ENCODE results near the gene HEXIM1. TPM values are rescaled to one million over a fixed set of nuclear protein-coding genes. Genes with fewer than 3 reads are reported as not detected.

The HEXIM1 gene
- total and polyA plus RNA-seq, 8 donors = 6.8 to 17.2 (median 12.0) TPM

DNA sequence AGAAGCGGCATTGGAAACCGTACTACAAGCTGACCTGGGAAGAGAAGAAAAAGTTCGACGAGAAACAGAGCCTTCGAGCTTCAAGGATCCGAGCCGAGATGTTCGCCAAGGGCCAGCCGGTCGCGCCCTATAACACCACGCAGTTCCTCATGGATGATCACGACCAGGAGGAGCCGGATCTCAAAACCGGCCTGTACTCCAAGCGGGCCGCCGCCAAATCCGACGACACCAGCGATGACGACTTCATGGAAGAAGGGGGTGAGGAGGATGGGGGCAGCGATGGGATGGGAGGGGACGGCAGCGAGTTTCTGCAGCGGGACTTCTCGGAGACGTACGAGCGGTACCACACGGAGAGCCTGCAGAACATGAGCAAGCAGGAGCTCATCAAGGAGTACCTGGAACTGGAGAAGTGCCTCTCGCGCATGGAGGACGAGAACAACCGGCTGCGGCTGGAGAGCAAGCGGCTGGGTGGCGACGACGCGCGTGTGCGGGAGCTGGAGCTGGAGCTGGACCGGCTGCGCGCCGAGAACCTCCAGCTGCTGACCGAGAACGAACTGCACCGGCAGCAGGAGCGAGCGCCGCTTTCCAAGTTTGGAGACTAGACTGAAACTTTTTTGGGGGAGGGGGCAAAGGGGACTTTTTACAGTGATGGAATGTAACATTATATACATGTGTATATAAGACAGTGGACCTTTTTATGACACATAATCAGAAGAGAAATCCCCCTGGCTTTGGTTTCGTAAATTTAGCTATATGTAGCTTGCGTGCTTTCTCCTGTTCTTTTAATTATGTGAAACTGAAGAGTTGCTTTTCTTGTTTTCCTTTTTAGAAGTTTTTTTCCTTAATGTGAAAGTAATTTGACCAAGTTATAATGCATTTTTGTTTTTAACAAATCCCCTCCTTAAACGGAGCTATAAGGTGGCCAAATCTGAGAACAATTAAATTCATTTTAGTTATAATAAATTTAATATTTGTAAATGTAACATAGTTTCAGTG is 1.7 kb downstream of the HEXIM1 start:
- intact Hi-C loops (cut with DNase I) = no loop called here
- TF ChIP-seq, protein P1, sequence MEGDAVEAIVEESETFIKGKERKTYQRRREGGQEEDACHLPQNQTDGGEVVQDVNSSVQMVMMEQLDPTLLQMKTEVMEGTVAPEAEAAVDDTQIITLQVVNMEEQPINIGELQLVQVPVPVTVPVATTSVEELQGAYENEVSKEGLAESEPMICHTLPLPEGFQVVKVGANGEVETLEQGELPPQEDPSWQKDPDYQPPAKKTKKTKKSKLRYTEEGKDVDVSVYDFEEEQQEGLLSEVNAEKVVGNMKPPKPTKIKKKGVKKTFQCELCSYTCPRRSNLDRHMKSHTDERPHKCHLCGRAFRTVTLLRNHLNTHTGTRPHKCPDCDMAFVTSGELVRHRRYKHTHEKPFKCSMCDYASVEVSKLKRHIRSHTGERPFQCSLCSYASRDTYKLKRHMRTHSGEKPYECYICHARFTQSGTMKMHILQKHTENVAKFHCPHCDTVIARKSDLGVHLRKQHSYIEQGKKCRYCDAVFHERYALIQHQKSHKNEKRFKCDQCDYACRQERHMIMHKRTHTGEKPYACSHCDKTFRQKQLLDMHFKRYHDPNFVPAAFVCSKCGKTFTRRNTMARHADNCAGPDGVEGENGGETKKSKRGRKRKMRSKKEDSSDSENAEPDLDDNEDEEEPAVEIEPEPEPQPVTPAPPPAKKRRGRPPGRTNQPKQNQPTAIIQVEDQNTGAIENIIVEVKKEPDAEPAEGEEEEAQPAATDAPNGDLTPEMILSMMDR (IDR thresholded peaks at IDR 0.05) = no peak

DNA sequence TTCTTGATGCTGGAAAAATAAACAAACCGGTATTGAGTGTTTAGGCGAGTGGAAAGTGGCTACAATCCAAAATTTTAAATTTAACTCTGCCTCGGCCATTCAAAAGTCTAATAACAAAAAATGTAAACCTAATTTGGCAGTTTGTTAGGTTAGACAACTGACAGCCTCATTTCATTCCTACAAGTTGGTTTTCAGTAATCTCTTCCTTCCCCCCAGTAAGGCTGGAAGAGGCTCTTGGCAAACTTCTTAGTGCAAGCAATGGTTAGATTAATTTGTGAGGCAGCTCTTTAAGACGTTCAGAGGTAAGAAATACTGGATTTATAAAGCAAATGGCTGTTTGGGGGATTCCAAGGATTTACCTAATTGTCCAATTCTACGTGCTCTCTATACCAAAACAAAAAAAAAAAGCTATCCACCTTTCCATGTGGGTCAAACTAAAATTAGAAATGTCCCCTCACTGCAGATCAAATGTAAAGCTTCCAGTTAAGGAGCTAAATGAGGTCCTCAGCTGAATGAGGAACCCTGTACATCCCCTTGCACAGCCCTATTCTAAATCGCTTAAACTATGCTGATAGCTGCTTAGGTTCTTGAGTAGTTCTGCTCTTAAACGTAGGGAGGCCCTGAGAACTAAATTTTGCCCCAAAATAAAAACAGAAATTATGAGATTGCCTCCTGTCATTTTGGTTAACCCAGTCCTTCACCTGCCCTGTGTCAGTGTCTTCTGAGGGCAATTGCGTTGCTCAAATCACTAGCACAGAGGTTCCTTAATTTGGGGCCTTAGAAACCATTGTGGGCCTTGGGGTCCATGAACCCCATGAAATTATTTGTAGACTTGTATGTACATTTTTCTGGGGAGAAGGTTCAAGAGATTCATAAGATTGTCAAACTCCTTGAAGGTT is 2.9 kb downstream of the HEXIM1 start:
- DNase-seq (no peak), FAIRE-seq (no peak), ATAC-seq (no peak)
- H3K36me3 ChIP-seq = no peaks in the 10 kb centered on the region
- no peaks in the 10 kb centered on the region for H3K9me3 ChIP-seq
- H3K27ac ChIP-seq = peak overlapping the region in 2 of 4 donors; percentile 97 to 100
- intact Hi-C loops (cut with DNase I) = no loop called here
- WGBS, 2 donors = 15 to 16% methylated on average over 8 of the region's 8 CpGs
- peaks cover 11 to 28% (median 16%) of the 10 kb centered on the region in 3 donors for H3K4me1 ChIP-seq
- no peaks in the 10 kb centered on the region for H3K27me3 ChIP-seq
- TF ChIP-seq, protein P1 (IDR thresholded peaks at IDR 0.05) = no peak
- peak overlapping the region in 3 of 4 donors; percentile 12 to 81 (median 77) for H3K4me3 ChIP-seq

More for the DNA sequence above, 1.7 kb downstream of the HEXIM1 start:
- Histone ChIP-seq H3K36me3 (no peaks in the 10 kb centered on the region), H3K27me3 (no peaks in the 10 kb centered on the region), H3K4me3 (peak overlapping the region; percentile 55 to 81 (median 73)), H3K4me1 (peaks cover 11 to 28% (median 16%) of the 10 kb centered on the region in 3 donors), H3K27ac (peak overlapping the region; percentile 79 to 100 (median 92)), H3K9me3 (no peaks in the 10 kb centered on the region)
- WGBS, 2 donors = 0 to 1% methylated on average over 56 of the region's 56 CpGs
- ATAC-seq (peak; percentile 5 to 30 (median 17)), DNase-seq (peak in 5 of 6 donors; percentile 70 to 87 (median 74)), FAIRE-seq (no peak)

DNA sequence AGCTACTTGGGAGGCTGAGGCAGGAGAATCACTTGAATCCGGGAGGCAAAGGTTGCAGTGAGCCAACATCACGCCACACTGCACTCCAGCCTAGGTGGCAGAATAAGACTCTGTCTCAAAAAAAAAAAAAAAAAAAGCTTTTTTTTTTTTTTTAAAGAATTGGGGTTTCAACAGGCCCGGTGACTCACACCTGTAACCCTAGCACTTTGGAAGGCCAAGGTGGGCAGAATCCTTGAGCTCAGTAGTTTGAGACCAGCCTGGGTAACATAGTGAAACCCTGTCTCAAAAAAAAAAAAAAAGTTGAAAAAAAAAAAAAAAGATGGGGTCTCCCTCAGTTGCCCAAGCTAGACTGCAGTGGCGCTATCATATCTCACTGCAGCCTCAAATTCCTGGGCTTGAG is 6.8 kb downstream of the HEXIM1 start:
- Histone ChIP-seq H3K4me1 (peaks cover 26 to 44% (median 29%) of the 10 kb centered on the region in 3 donors), H3K27ac (no peak overlapping the region), H3K36me3 (no peaks in the 10 kb centered on the region), H3K4me3 (no peak overlapping the region), H3K27me3 (no peaks in the 10 kb centered on the region), H3K9me3 (no peaks in the 10 kb centered on the region)
- WGBS, 2 donors = 94 to 97% methylated on average over 4 of the region's 4 CpGs
- ATAC-seq (no peak), FAIRE-seq (no peak), DNase-seq (peak in 1 of 6 donors; percentile 5)
- intact Hi-C loops (cut with DNase I) = no loop called here
- TF ChIP-seq, protein P1 (IDR thresholded peaks at IDR 0.05) = no peak

DNA sequence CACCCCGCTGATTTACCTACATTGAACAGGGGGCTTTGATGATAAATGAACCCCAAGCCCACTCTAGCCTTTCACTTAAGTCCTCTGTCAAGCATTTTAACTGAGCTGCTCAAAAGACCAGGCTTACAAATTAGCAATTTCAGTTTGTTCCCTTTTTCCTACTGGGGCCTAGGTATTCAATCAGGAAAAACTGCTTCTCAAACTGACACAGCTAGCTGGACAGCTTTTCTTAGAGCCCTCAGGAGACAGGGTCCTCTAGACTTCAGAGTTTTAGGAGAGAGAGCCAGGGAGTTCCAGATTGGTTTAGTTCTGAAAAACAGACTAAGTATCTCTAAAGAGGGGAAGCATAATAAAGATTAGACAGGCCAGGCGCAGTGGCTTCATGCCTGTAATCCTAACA is 7.2 kb downstream of the HEXIM1 start:
- H3K4me3 ChIP-seq = no peak overlapping the region
- H3K9me3 ChIP-seq = no peaks in the 10 kb centered on the region
- FAIRE-seq (no peak), DNase-seq (no peak), ATAC-seq (no peak)
- intact Hi-C loops (cut with DNase I) = no loop called here
- TF ChIP-seq, protein P1 (IDR thresholded peaks at IDR 0.05) = no peak
- peaks cover 26 to 42% (median 29%) of the 10 kb centered on the region in 3 donors for H3K4me1 ChIP-seq
- no peak overlapping the region for H3K27ac ChIP-seq
- WGBS, 2 donors = 97 to 98% methylated on average over 2 of the region's 2 CpGs
- no peaks in the 10 kb centered on the region for H3K27me3 ChIP-seq
- no peaks in the 10 kb centered on the region for H3K36me3 ChIP-seq
